DND-41 (cell line): ENCODE results near the gene TSPYL1.

ENCODE experiments used
- EZH2 ChIP-seq: IDR thresholded peaks from 3 replicates; pipeline ENCODE4 v1.6.1; 2012; ENCODE audit warnings: borderline replicate concordance, low read depth, mild to moderate bottlenecking, moderate library complexity, low read length, inconsistent platforms; ENCODE audit not compliant: severe bottlenecking
- TF ChIP-seq, protein P1 (sequence below): IDR thresholded peaks from 2 replicates; pipeline ENCODE4 v1.5.1; 2012; ENCODE audit warnings: borderline replicate concordance, low read length, moderate library complexity, mild to moderate bottlenecking; ENCODE audit not compliant: poor library complexity, severe bottlenecking; ENCODE audit errors: extremely low read depth

DNA sequence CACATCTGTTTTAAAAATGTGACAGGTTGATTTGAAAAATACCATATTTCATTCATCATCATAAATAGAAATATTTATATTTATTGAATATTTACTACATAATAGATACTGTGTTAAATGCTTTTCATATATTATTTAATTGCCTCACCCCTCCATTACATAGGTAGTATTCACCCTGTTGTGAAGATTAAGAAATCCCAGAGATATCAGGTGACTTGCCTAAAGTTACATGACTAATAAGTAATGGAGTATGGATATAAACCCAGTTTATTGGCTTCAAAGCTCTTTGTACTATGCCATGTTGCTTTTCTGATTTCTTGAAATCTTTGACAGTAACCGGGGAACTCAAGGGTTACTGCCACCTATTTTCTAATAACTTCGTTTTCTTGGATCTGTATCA, 10.1 kb upstream of the TSPYL1 start:
- TF ChIP-seq, protein P1, sequence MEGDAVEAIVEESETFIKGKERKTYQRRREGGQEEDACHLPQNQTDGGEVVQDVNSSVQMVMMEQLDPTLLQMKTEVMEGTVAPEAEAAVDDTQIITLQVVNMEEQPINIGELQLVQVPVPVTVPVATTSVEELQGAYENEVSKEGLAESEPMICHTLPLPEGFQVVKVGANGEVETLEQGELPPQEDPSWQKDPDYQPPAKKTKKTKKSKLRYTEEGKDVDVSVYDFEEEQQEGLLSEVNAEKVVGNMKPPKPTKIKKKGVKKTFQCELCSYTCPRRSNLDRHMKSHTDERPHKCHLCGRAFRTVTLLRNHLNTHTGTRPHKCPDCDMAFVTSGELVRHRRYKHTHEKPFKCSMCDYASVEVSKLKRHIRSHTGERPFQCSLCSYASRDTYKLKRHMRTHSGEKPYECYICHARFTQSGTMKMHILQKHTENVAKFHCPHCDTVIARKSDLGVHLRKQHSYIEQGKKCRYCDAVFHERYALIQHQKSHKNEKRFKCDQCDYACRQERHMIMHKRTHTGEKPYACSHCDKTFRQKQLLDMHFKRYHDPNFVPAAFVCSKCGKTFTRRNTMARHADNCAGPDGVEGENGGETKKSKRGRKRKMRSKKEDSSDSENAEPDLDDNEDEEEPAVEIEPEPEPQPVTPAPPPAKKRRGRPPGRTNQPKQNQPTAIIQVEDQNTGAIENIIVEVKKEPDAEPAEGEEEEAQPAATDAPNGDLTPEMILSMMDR: no peak
- no peak for TF ChIP-seq EZH2
